Gastroesophageal sphincter (tissue), 3 donors: ENCODE data around the gene ARRB1.

Experiments
- CTCF ChIP-seq, 4 experiments: fragments of 200-600 bp in 2 of 4; fragments of 450-650 bp in 2 of 4; sonication (generic) in 1 of 4; IDR thresholded peaks; one replicate each; pipeline ENCODE4 v1.5.1; 2017 to 2019; ENCODE audit warnings: antibody characterized with exemption in 4 of 4, mild to moderate bottlenecking in 2 of 4, moderate library complexity in 2 of 4
- EP300 ChIP-seq: sonication (generic); formaldehyde crosslinking; IDR thresholded peaks from one replicate; pipeline ENCODE4 v1.6.1; 2017; ENCODE audit warnings: antibody characterized with exemption, mild to moderate bottlenecking
- POLR2A ChIP-seq, 2 donors: fragments of 450-650 bp; IDR thresholded peaks; one replicate each; pipeline ENCODE4 v1.6.1; 2017; ENCODE audit warnings: antibody characterized with exemption in 2 of 2, mild to moderate bottlenecking in 2 of 2, moderate library complexity in 1 of 2
- POLR2AphosphoS5 ChIP-seq: sonication (generic); formaldehyde crosslinking; IDR thresholded peaks from one replicate; pipeline ENCODE4 v1.6.1; 2017; ENCODE audit warnings: antibody characterized with exemption

- TF ChIP-seq CTCF (IDR thresholded peaks at IDR 0.05), result no peak
- TF ChIP-seq POLR2AphosphoS5, result no peak
- TF ChIP-seq POLR2A (IDR thresholded peaks at IDR 0.05), result no peak
- no peak for TF ChIP-seq EP300
Observed at GRCh38 chr11:75214411-75214821, 137.0 kb downstream of the ARRB1 start.
